NCI-H69 (cell line): ENCODE data around the gene TMCO4.
"Not testable (repeated sequence)": the region's sequence is repeated elsewhere in the genome, so short reads cannot be mapped to it uniquely, and the experiment has no call there.

Source experiments
- DNase-seq: peaks from one replicate; lab custom pipeline; 2025; lab: John Stamatoyannopoulos, UW

Gene TMCO4

DNA sequence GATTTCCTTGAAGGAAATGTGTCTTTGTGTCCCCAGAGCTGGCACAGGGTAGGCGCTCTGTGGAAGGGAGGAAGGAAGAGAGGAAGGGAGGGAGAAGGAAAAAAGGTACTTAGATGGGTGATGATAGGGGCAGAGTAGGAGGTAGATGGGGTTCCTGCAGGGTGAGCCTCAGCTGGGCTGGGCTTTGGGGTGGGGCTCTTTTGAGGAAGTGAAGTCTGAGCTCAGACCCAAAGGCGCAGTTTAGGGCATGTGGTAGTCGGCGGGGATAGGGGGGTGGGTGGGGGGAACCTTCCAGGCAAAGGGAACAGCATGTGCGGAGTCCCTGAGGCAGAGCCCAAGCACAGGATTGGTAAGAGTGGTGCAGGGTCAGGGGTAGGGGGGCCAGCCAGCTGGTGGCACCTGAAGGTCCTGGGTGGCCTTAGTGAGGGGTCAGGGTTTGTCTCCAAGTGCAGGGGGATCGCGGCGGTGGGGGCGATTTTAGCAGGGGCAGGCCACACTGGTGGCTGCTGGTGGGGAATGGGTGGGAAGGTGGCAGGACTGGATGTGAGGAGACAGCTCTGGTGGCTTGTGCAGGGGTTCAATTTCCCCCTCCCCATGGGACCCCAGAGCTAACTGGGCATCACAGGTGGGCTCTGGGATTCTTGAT is 143.5 kb downstream of the TMCO4 start:
- DNase-seq = no peak

DNA sequence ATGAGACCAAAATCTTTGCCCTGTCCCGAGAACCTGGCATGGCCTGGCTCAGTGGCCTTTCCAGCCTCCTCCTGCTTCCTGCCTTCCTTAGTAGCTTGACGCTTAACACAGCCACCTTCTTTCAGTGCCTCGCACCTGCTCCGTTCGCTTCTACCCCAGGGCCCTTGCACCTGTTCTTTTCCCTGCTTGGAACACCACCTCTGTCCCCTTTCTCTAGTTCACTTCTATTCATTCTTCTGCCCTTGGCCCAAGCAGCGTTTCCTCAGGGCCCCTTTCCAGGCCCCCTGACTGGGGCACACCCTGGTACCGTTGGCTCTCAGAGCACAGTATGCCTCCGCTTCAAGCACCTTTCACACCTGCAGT is 144.0 kb downstream of the TMCO4 start:
- DNase-seq = no peak

DNA sequence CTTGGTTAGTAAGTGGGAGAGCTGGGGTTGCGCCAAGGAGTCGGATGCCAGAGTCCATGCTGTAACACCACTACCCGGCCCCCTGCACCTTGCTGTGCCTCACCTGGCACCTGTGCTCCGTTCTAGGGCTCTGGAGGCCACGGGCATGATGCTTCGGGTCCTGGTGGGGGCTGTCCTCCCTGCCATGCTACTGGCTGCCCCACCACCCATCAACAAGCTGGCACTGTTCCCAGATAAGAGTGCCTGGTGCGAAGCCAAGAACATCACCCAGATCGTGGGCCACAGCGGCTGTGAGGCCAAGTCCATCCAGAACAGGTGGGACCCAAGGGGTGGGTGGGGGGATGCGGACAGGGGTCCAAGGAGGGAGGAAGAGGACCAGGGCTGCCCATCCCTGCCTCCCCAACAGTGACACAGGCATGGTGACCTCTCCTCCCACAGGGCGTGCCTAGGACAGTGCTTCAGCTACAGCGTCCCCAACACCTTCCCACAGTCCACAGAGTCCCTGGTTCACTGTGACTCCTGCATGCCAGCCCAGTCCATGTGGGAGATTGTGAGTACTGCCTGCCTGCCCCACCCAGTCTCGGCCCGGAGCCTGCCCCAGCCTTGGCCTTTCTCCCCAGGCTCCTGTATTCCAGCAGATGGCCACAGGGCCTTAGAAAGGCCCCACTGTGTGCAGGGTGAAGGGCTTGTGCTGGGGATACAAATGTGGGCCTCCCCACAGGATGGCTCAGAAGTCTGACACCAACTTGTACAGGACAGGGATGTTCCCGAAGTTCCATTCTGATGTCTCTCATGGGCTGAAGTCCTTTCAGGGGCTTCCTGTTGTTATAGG is 144.6 kb downstream of the TMCO4 start:
- no peak for DNase-seq

DNA sequence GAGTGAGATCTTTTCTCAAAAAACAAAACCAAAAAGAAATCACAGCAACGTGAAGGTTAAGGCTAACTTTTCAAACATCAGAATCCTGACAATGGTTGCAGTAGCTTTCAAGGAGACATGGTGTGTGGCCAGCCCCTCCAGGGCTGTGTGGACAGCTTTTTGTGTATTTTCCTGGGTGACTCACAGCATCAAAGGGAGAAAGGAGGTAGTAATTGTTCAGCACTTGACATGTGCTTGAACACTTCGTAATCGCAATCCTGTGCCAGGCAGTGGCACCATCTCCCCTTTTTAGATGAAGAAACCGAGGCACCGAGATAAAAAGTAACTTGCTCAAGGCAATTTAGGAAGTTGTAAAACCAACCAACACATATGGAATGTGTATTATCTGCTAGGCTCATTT is 145.3 kb downstream of the TMCO4 start:
- DNase-seq = peak; percentile 5

DNA sequence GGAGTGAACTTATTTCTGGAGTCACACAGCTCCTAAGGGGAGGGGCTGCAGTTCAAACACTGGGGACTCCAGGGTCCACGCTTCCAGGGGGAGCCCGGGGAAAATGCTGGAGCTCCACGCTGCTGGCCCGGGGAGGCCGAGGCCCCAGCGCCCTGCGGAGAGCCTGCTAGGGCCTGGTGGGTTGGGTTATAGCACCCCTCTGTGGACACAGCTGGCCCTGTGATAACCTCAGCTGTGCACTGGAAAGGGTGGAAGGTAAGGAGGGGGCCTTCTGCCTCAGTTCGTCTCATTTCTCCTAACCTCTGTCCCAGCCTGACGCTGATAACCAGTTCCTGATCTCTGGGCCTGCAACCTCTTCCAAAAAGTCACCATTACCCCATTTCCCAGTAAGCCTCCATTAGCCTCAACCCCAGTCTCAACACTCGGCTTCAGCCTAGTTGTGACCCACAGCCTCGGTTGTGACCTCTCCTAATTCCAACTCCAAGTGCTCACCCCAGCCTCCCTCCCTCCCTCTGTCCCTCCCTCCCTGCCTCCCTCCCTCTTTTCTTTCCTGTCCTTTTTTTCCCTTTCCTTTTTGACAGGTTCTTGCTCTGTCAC is 148.5 kb downstream of the TMCO4 start:
- DNase-seq = peak; percentile 53

DNA sequence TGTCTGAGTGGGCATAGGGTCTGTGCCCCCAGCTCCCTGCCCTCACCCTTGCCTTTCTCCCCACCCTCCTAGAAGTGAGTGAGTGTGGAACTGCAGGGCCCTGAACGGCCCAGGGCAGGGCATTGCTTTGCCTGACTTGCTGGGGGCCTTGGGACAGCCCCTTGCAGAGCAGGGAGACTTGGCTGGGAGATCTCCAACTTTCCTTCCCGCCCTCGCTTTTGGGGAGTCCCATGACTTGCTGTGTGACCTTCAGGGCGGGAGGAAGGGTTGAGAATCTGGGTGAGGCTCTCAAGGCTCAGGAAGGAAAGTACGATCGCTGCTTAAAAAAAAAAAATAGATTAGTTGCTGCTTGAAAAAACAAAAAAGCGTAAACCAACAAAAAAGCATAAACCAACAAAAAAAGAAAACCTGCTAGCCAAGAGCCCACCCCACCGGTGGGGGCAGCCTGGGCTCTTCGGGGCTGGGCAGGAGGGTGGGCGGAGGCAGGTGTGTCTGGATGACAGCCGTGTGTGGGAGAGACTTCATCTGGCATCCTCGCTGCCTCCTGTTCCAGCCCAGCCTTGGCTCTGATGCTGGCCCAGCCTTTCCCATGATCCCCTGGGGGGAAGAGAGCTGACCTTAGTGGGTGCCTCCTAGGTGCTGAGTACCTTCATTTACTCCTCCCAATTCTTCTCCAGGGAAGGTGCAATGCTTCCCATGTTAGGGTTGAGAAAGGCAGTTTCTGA is 149.1 kb downstream of the TMCO4 start:
- DNase-seq = peak; percentile 18

DNA sequence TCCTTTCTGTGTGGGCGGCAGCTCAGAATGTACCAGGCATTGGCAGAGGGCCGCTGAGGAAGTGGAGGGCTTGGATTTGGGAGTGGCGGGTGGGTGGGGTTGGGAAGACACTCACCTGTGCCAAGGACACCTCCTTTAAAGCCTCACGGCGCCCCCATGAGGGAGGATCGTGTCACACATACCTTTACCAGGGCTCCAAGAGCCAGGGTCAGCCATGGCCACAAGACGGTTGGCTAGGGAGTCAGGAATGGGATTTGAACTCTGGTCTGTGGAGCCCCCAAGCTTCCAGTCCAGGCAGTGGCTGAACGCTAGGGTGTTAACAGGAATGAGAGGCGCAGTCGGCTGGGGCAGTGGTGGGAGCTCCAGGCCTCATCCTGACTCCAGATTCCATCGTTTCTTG is 151.0 kb downstream of the TMCO4 start:
- DNase-seq = peak; percentile 64

DNA sequence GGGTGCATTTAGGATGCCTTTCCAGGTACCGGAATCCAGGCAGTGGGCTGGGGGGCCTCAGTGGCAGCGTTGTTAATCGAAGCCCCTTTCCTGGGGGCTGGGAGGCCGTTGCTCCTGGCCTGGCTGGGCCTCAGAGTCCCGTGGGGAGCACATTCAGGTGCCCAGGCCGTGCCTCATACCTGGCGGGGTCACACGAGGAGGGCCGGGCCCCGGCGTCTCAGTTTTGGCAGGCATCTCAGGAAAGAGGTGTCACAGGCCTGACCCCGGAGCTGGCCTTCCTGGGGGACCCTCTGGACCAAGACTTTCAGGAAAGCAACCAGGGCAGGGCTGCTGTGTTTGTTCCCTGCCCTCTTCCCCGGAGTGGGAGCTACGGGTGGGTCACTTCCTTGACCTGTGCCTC is 151.5 kb downstream of the TMCO4 start:
- no peak for DNase-seq

DNA sequence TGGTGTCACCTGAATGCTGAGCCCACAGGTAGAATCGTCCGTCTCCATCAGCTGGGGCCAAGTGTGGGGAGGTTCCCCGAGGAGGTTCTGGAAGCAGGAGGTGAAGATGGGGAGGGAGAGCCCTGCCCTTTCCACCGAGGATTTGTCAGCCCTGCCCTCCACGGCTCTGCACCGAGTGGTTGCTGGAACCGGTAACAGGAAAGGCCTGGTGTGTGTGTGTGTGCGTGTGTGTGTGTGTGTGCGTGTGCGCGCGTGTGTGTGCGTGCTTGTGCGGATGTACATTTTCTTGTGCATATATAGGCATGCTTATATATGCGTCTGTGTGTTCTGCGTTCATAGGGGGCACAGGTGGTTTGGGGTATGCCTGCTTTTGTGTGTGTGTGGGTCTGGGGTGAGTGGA is 152.1 kb downstream of the TMCO4 start:
- DNase-seq = no peak

DNA sequence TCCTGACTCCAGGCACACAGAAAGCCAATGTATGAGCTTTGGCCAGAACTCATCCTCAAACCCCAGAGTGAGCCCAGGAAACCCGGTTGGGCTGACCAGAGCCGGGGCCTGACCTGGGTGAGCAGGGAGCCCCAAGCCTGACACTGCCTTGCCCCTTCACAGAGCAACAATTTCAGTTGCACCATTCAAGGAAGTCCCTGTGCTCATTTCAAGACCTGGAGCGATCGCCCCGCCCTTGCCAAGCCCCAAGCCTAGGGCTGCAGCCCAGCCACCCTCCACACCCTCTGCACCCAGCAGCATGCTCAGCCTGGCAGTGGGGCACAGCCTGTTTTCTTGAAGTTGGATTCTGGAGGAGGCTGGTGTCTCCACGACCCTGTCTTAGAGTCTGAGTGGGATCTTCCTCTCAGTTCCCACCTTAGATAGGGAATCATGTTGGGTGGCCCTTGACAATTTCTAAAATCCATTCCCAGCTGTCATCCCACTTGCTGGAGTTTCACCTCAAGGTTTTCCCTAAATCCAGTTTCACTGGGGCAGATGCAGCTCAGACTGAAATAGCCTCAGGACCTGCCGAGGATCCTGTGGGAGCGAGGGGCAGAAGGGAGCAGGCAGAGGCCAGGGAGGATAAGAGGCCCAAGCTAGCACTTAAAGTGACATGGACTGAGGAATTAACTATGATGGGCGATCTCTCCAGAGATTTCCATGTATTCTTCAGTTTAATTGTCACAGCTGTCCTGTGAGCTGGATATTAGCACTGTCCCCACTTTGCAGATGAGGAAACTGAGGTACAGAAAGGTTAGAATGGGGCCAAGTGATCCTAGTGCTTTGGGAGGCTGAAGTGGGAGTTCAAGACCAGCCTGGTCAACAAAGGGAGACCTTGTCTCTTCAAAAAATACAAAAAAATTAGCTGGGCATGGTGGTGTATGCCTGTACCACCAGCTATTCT is 153.1 kb downstream of the TMCO4 start:
- no peak for DNase-seq

DNA sequence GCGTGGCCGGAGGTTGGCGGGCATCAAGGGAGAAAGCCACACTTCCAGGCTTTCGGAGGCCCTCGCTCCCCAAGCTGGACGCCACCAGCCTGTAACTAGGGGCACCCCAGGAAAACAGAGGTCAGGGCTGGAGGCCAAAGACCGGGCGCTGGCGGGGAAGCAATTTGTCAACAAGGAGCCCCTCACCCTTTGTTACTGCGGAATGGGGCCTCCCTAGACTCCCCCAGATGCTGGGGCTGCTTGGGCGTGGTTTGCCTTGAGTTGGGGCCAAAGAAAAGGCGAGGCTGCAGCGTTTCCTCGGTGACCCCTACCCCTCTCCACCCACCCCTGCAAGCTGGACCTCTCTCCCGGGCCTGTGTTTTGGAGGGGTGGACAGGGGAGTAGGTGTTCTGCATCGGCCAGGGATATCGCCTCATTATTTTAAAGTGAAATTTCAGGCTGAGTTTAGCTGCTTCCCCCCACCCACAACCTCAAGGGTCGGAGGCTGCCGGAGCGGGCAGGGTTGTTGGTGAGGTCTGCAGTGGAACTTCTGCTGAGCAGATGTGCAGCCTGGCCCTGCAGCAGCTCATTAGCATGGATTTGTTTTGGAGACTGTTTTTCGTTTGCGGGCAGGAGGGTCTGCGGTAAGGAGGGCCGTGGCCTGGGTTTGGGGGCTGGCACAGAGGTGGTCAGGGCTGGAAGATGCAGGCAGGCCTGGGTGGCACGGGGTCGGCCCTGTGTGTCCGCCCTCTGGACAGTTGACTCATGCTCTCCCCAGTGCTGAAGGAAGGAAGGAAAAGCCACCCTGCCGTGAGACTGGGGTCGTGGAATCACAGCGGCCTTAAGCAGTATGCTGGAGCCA is 154.1 kb downstream of the TMCO4 start:
- no peak for DNase-seq

DNA sequence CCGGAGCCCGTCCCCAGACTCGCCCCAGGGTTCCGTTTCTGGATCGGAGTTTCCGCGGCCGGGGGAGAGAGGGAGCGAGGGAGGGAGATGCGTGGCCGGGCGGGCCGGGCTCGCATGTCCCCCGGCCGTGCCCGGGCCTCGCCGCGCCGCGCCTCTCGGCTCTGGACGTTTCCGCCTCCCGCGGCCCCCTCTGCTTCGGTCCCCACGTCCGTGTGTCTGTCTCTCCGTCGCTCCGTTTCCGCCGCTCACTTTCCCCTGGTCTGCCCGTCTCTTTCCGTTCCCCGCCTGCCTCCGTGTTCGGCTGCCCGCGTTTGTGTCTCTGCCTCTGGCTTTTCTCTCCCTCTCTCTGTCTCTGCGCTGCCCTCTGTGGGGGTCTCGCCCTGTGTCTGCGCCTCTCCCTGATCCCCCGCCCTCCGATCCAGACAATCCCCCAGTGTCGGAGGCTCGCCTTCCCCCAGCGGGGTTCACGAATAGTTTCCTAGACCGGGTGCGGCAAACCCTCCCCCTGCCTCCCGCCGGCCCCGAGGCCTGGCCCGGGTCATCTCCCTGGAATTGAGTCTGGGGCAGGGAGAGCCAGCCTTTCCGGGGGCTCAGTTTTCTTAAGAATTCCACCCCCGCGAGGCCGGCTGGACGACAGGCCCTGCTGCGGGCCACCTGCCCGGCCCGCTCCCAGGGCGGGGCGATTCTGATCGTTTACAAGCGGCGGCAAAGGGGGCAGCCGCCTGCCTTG is 154.9 kb downstream of the TMCO4 start:
- DNase-seq = peak; percentile 42

DNA sequence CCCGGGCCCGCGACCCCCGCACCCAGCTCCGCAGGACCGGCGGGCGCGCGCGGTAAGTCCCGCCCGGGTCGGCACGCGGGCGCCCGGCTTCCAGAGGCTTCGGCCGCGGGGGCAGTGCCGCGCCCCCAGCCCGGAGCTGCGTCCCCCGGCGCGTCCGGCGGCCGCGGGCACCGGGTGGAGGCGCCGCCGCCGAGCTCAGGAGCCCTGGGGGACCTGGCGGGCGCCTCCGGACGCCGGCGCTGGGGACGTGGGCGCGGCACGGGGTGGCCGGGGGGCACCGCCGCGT is 155.4 kb downstream of the TMCO4 start:
- peak; percentile 42 for DNase-seq

DNA sequence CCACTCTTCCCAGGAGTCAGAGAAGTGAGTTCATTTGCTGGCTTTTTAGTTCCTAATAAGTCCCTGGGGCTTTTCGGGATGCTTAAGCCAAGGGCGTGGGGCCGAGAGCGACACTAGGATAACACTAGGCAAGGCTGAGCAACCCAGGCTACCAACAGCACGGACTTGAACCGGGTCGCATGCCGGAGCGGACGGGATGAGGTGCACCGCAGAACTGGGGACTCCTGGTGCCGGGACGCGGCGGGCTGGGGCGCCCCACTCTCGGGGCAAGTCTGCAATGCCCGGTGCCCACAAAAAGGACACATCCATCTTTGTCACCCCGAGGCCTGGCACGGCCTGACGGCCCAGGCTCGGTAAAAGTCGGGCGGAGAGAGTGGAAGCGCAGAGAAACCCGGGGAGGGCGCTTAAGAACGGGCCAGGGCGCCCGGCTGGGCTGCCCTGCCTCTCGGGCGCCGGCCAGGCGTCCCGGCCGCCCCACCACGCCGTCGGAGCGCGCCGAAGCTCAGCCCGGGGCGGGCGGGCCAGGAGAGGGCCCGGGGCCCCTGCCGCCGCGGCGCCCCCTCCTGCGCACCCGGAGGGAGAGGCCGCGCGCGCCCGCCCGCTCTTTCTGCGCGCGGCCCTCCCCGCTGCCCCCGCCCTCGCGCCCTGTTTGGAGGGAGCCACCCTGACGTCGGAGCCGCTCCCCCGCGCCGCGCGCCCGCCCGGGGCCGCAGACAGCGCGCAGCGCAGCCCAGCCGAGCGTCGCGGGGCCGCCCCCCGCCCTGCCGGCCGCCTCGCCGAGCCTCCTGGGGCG is 155.9 kb downstream of the TMCO4 start, which contains the start of gene NBL1:
NBL1 (plus strand) TSS at position 710 of the 793 bp plus-strand sequence. CDS start 10,720 bp downstream, outside the sequence.
- DNase-seq = peak; percentile 56

DNA sequence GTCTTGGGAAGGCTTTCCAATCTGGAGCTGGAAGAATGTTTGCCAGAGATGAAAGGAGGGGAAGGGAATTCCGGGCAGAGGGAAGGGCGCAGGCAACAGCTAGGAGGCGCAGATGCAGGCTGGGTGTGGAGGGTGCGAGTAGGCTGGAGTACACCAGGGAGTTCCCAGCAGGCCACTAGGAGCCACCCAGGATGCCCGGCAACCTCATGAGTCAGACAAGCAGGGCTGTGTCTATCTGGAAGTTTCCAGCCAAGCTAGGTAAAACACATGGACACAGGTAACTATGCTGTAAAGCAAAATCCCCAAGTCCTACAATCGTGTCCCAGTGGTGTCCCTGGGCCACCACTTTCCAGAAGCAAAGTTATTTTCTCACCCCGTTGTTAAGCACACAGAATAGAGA is 156.6 kb downstream of the TMCO4 start:
- peak; percentile 25 for DNase-seq

DNA sequence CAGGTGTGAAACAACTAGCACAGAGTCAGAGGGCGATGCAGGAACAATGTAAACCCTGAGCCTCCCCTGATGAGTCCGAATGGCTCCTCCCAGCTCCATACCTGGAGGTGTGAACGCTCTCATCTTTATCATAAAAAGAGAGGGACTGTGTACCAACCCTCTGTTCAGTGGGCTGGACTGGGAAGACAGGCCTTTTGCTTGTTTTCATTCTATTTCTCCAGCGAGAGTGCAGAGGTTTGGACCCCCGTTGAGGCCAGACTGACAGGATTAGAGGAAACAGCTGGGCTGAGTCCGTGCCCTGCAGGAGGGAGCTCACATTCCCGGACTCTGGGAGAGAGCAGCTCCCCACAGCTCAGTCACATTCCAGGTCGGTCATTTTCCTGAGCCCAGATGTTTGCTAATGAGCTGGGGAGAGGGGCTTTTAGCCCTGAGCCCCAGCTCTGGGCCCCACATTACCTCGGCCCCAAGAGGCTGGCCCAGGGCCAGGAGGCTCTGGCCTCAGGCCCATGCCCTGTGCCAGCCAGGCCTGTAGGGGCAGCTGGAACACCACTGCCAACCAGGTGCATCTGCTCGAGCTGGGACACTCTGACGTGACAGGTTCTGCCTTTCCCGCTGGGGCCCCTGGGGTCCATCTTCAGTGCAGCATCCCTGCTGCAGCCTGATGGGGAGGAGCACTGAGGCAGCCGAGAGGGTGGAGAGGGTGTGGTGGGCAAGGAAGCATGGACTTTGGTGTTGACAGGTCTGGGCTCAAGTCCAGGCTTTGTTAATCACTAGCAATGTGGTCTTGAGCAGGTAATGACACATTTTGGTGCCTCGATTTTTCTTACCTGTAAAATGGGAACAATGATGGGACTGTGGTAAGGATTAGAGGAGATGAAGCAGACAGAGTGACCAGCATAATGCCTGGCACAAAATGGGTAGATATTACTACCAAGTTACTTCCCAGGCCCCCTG is 159.1 kb downstream of the TMCO4 start:
- DNase-seq = peak; percentile 83

DNA sequence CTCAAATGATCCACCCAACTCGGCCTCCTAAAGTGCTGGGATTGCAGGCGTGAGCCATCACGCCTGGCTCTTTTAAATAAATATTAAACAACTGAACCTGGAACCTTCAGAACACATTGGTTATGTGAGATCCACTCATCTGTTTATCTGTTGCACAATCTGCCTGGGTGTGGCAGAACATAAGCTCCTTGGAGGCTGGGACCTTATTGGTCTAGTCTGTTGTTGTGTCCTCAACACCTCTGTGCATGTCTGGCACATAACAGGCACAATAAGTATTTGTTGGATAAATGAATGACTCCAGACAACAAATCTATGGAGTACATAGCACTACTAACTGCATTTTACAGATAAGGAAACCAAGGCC is 159.7 kb downstream of the TMCO4 start:
- DNase-seq = no peak

DNA sequence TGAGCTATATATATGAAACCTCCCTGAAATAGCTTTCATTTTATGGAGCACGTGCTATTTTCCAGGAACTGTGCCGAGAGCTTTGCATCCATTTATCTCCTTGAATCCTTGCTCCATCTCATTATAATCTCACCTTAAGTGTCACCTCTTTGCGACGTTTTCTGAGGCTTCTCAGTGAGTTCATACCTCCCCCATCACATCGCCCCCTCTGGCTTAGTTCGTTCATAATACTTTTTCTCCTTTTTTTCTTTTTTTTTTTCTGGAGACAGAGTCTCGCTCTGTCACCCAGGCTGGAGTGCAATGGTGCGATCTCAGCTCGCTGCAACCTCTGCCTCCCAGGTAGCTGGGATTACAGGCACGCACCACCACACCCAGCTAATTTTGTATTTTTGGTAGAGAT is 160.5 kb downstream of the TMCO4 start:
- not testable (repeated sequence) for DNase-seq
